ENCODE measurements around the gene OLFML2B.
A peak's percentile ranks its signal among the peaks of the same experiment; 100 is the strongest.
"Not testable (repeated sequence)": the region's sequence is repeated elsewhere in the genome, so short reads cannot be mapped to it uniquely, and the experiment has no call there.

The OLFML2B gene

GRCh38 chr1:162023547-162024501, at the start of gene OLFML2B:
Gene OLFML2B, minus strand, starts transcription at chr1:162023869. Its CDS starts 439 bp downstream, at chr1:162023430.
- DNase-seq = peak; percentile 47

GRCh38 chr1:162072740-162073139, 49.1 kb upstream of the OLFML2B start:
- DNase-seq = peak; percentile 8

GRCh38 chr1:162070825-162071224, 47.2 kb upstream of the OLFML2B start:
- no peak for DNase-seq

GRCh38 chr1:162070094-162070748, 46.6 kb upstream of the OLFML2B start:
- peak; percentile 47 for DNase-seq

- DNase-seq = peak; percentile 77
Measured at GRCh38 chr1:162069334-162070093, 45.8 kb upstream of the OLFML2B start, which contains the start of gene NOS1AP. Gene NOS1AP, plus strand, starts transcription at chr1:162069691. Its CDS starts 487 bp downstream, at chr1:162070178.

GRCh38 chr1:162068301-162068700, 44.6 kb upstream of the OLFML2B start:
- DNase-seq = no peak

GRCh38 chr1:162067466-162067865, 43.8 kb upstream of the OLFML2B start:
- no peak for DNase-seq

- not testable (repeated sequence) for DNase-seq
Measured at GRCh38 chr1:162066836-162067235, 43.2 kb upstream of the OLFML2B start.

- no peak for DNase-seq
Measured at GRCh38 chr1:162065016-162065415, 41.3 kb upstream of the OLFML2B start.

GRCh38 chr1:162062542-162063015, 38.9 kb upstream of the OLFML2B start:
- peak; percentile 63 for DNase-seq

- DNase-seq = no peak
Measured at GRCh38 chr1:162060314-162060713, 36.6 kb upstream of the OLFML2B start.

GRCh38 chr1:162059721-162060120, 36.1 kb upstream of the OLFML2B start:
- DNase-seq = no peak

GRCh38 chr1:162056579-162056978, 32.9 kb upstream of the OLFML2B start:
- DNase-seq = no peak

GRCh38 chr1:162056043-162056442, 32.4 kb upstream of the OLFML2B start:
- peak; percentile 58 for DNase-seq

- DNase-seq = no peak
Measured at GRCh38 chr1:162055062-162055461, 31.4 kb upstream of the OLFML2B start.

- not testable (repeated sequence) for DNase-seq
Measured at GRCh38 chr1:162053949-162054348, 30.3 kb upstream of the OLFML2B start.

GRCh38 chr1:162046921-162047320, 23.3 kb upstream of the OLFML2B start:
- no peak for DNase-seq

GRCh38 chr1:162042361-162042760, 18.7 kb upstream of the OLFML2B start:
- DNase-seq = no peak

GRCh38 chr1:162040657-162041056, 17.0 kb upstream of the OLFML2B start:
- DNase-seq = no peak

GRCh38 chr1:162040001-162040400, 16.3 kb upstream of the OLFML2B start:
- no peak for DNase-seq

GRCh38 chr1:162038624-162039023, 15.0 kb upstream of the OLFML2B start:
- DNase-seq = no peak

GRCh38 chr1:162036163-162036562, 12.5 kb upstream of the OLFML2B start:
- DNase-seq = no peak

GRCh38 chr1:162035241-162035640, 11.6 kb upstream of the OLFML2B start:
- peak; percentile 40 for DNase-seq
